ENCODE data around the gene TTLL6. TPM values are rescaled to one million over a fixed set of nuclear protein-coding genes. Genes with fewer than 3 reads are reported as not detected.

TTLL6 gene
- total and polyA plus RNA-seq, 7 experiments from 2014 or later, result not detected

DNA sequence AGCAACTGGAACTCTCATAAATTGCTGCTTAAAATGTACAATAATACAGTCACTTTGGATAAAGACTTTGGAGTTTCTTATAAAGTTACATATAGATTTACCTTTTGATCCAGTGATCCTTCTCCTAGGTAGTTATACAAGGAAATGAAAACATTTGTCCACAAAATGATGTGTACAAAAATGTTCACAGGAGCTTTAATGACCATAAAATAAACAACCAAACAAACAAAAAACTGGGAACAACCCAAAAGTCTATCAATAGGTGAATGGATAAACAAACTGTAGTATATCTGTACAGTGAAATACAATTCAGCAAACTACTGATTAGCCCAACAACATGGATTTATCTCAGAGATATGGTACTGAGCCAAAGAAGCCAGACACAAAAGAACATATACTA lies 37.6 kb downstream of the TTLL6 start:
- no peak overlapping the region for H3K4me3 Mint-ChIP-seq
- H3K27ac ChIP-seq (ENCODE audit: low read depth, low read length), result no peak overlapping the region
- no peak overlapping the region for H3K27ac Mint-ChIP-seq
- no peaks in the 10 kb centered on the region for H3K36me3 Mint-ChIP-seq
- ChIA-PET CTCF (interaction anchor here (0.6 kb wide), 1 partner anchor 85 kb away, joined by 3 read pairs; no protein-coding TSS in a partner anchor), POLR2A (no interaction called here)
- DNase-seq, result no peak
- H3K4me1 ChIP-seq (ENCODE audit: control insufficient read depth in 2 of 2, insufficient read depth in 2 of 2, low read length in 2 of 2), result no peaks in the 10 kb centered on the region
- peaks cover 0 to 3% (median 0%) of the 10 kb centered on the region in 11 donors for H3K9me3 Mint-ChIP-seq
- no peaks in the 10 kb centered on the region for H3K9me3 ChIP-seq (ENCODE audit: control insufficient read depth in 2 of 3, low read length in 3 of 3)
- H3K27me3 Mint-ChIP-seq, result peaks cover 7 to 42% (median 14%) of the 10 kb centered on the region in 5 donors
- H3K27me3 ChIP-seq (ENCODE audit: control insufficient read depth in 2 of 2, insufficient read depth in 2 of 2, low read length in 2 of 2), result peaks cover 0 to 3% of the 10 kb centered on the region in 2 donors
- H3K4me3 ChIP-seq (ENCODE audit: low read length), result no peak overlapping the region
- intact Hi-C loops (cut with micrococcal nuclease), result no loop called here
- H3K4me1 Mint-ChIP-seq, result no peaks in the 10 kb centered on the region
- no peaks in the 10 kb centered on the region for H3K36me3 ChIP-seq (ENCODE audit: control insufficient read depth in 2 of 3, insufficient read depth in 3 of 3, low read length in 3 of 3)
- ATAC-seq, result no peak

GRCh38 chr17:48776602-48777001 lies 40.4 kb downstream of the TTLL6 start:
- Mint-ChIP-seq H3K27ac (no peak overlapping the region), H3K9me3 (peaks cover 0 to 3% (median 0%) of the 10 kb centered on the region in 11 donors), H3K4me1 (no peaks in the 10 kb centered on the region), H3K27me3 (peaks cover 15 to 54% (median 32%) of the 10 kb centered on the region in 5 donors), H3K4me3 (no peak overlapping the region), H3K36me3 (no peaks in the 10 kb centered on the region)
- Histone ChIP-seq H3K9me3 (ENCODE audit: control insufficient read depth in 2 of 3, low read length in 3 of 3) (no peaks in the 10 kb centered on the region), H3K36me3 (ENCODE audit: control insufficient read depth in 2 of 3, insufficient read depth in 3 of 3, low read length in 3 of 3) (no peaks in the 10 kb centered on the region), H3K27ac (ENCODE audit: low read depth, low read length) (no peak overlapping the region), H3K4me1 (ENCODE audit: control insufficient read depth in 2 of 2, insufficient read depth in 2 of 2, low read length in 2 of 2) (no peaks in the 10 kb centered on the region), H3K27me3 (ENCODE audit: control insufficient read depth in 2 of 2, insufficient read depth in 2 of 2, low read length in 2 of 2) (peaks cover 0 to 6% of the 10 kb centered on the region in 2 donors), H3K4me3 (ENCODE audit: low read length) (no peak overlapping the region)
- DNase-seq (no peak), ATAC-seq (no peak)
- intact Hi-C loops (cut with micrococcal nuclease), result no loop called here
- CTCF ChIA-PET, result no interaction called here
- POLR2A ChIA-PET, result no interaction called here

GRCh38 chr17:48773245-48773644 lies 43.8 kb downstream of the TTLL6 start:
- Histone ChIP-seq H3K9me3 (ENCODE audit: control insufficient read depth in 2 of 3, low read length in 3 of 3) (no peaks in the 10 kb centered on the region), H3K27me3 (ENCODE audit: control insufficient read depth in 2 of 2, insufficient read depth in 2 of 2, low read length in 2 of 2) (peaks cover 4 to 6% of the 10 kb centered on the region in 2 donors), H3K4me1 (ENCODE audit: control insufficient read depth in 2 of 2, insufficient read depth in 2 of 2, low read length in 2 of 2) (no peaks in the 10 kb centered on the region), H3K4me3 (ENCODE audit: low read length) (no peak overlapping the region), H3K27ac (ENCODE audit: low read depth, low read length) (no peak overlapping the region), H3K36me3 (ENCODE audit: control insufficient read depth in 2 of 3, insufficient read depth in 3 of 3, low read length in 3 of 3) (no peaks in the 10 kb centered on the region)
- H3K9me3 Mint-ChIP-seq, result no peaks in the 10 kb centered on the region
- no peak overlapping the region for H3K27ac Mint-ChIP-seq
- peaks cover 29 to 53% (median 50%) of the 10 kb centered on the region in 5 donors for H3K27me3 Mint-ChIP-seq
- ChIA-PET CTCF (no interaction called here), POLR2A (interaction anchor here (1.1 kb wide), 1 partner anchor 11 kb away, joined by 3 read pairs; no protein-coding TSS in a partner anchor)
- ATAC-seq (no peak), DNase-seq (no peak)
- intact Hi-C loops (cut with micrococcal nuclease), result no loop called here
- H3K4me1 Mint-ChIP-seq, result no peaks in the 10 kb centered on the region
- no peak overlapping the region for H3K4me3 Mint-ChIP-seq
- no peaks in the 10 kb centered on the region for H3K36me3 Mint-ChIP-seq

GRCh38 chr17:48770954-48771353 lies 46.1 kb downstream of the TTLL6 start:
- ChIA-PET CTCF (no interaction called here), POLR2A (no interaction called here)
- H3K27me3 Mint-ChIP-seq, result peaks cover 27 to 57% (median 48%) of the 10 kb centered on the region in 5 donors
- ATAC-seq (no peak), DNase-seq (no peak)
- no peaks in the 10 kb centered on the region for H3K9me3 Mint-ChIP-seq
- H3K4me3 Mint-ChIP-seq, result no peak overlapping the region
- H3K9me3 ChIP-seq (ENCODE audit: control insufficient read depth in 2 of 3, low read length in 3 of 3), result no peaks in the 10 kb centered on the region
- no peaks in the 10 kb centered on the region for H3K36me3 ChIP-seq (ENCODE audit: control insufficient read depth in 2 of 3, insufficient read depth in 3 of 3, low read length in 3 of 3)
- no peak overlapping the region for H3K27ac Mint-ChIP-seq
- no peak overlapping the region for H3K4me3 ChIP-seq (ENCODE audit: low read length)
- no peaks in the 10 kb centered on the region for H3K4me1 ChIP-seq (ENCODE audit: control insufficient read depth in 2 of 2, insufficient read depth in 2 of 2, low read length in 2 of 2)
- intact Hi-C loops (cut with micrococcal nuclease), result no loop called here
- no peak overlapping the region for H3K27ac ChIP-seq (ENCODE audit: low read depth, low read length)
- no peaks in the 10 kb centered on the region for H3K36me3 Mint-ChIP-seq
- peaks cover 3 to 4% of the 10 kb centered on the region in 2 donors for H3K27me3 ChIP-seq (ENCODE audit: control insufficient read depth in 2 of 2, insufficient read depth in 2 of 2, low read length in 2 of 2)
- H3K4me1 Mint-ChIP-seq, result no peaks in the 10 kb centered on the region

DNA sequence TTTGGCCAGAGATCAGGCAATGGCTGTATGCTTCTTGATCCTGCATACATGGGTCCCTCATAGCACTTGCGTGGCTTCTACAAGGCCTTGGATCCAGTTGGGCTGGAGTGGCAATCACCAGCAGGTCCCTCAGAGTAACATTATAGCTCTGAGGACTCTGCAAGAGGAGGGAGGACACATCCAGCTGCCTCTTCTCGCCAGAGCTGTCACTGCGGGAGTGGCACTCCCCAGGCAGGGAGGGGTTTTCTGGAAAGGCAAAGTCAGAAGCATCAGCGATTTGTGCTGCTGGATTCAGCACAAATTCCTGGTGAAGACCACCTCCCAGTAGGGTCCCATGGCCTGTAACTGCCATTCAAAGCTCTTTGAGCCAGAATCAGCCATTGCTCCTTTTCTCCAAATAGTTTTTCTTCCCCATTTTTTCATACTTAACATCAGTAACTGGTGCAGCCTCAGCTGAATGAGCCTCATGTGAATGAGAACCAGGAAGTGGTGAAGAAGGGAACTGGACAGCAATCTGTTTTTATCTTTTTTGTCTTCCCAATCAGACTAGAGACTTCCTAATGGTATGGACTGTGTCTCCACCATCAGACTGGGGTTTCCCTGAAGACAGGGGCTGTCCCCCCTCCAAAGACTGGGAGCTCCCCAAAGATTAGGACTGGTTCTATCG lies 47.9 kb downstream of the TTLL6 start:
- Mint-ChIP-seq H3K27ac (no peak overlapping the region), H3K27me3 (peaks cover 29 to 54% (median 44%) of the 10 kb centered on the region in 5 donors), H3K36me3 (no peaks in the 10 kb centered on the region), H3K9me3 (no peaks in the 10 kb centered on the region), H3K4me1 (no peaks in the 10 kb centered on the region), H3K4me3 (no peak overlapping the region)
- DNase-seq (no peak), ATAC-seq (no peak)
- H3K4me3 ChIP-seq (ENCODE audit: low read length), result no peak overlapping the region
- no peaks in the 10 kb centered on the region for H3K36me3 ChIP-seq (ENCODE audit: control insufficient read depth in 2 of 3, insufficient read depth in 3 of 3, low read length in 3 of 3)
- H3K9me3 ChIP-seq (ENCODE audit: control insufficient read depth in 2 of 3, low read length in 3 of 3), result no peaks in the 10 kb centered on the region
- H3K4me1 ChIP-seq (ENCODE audit: control insufficient read depth in 2 of 2, insufficient read depth in 2 of 2, low read length in 2 of 2), result no peaks in the 10 kb centered on the region
- H3K27ac ChIP-seq (ENCODE audit: low read depth, low read length), result no peak overlapping the region
- intact Hi-C loops (cut with micrococcal nuclease), result no loop called here
- H3K27me3 ChIP-seq (ENCODE audit: control insufficient read depth in 2 of 2, insufficient read depth in 2 of 2, low read length in 2 of 2), result peaks cover 3 to 4% of the 10 kb centered on the region in 2 donors
- POLR2A ChIA-PET, result no interaction called here
- CTCF ChIA-PET, result interaction anchor here (1.3 kb wide), 1 partner anchor 34 kb away, joined by 3 read pairs; no protein-coding TSS in a partner anchor

DNA sequence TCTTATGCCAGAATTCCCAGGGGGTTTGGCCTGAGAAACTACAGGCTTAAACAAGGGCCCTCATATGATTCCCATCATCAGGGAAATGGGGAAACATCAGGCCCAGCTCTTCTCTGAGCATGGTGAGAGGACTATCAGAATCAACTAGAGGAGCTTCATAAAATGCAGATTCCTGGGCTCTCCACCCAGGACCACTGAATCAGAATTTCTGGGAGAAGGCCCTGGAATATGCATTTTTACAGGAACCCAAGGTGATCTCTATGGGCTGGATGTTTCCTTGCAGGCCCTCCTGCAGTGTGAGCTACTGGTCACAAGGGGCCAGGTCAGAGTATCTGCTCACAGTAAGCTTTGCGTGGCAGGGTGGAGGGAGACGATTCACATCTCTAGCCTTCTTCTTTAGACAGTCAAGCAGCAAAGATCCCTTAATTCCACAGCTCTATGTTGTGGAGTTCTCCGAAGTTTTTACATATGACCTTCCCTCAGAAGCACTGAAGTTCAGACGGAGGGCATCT lies 49.7 kb downstream of the TTLL6 start:
- no peaks in the 10 kb centered on the region for H3K4me1 ChIP-seq (ENCODE audit: control insufficient read depth in 2 of 2, insufficient read depth in 2 of 2, low read length in 2 of 2)
- Mint-ChIP-seq H3K36me3 (no peaks in the 10 kb centered on the region), H3K4me3 (no peak overlapping the region), H3K27ac (no peak overlapping the region), H3K27me3 (peaks cover 47 to 63% (median 49%) of the 10 kb centered on the region in 5 donors), H3K4me1 (no peaks in the 10 kb centered on the region), H3K9me3 (no peaks in the 10 kb centered on the region)
- H3K27ac ChIP-seq (ENCODE audit: low read depth, low read length), result no peak overlapping the region
- POLR2A ChIA-PET, result no interaction called here
- H3K9me3 ChIP-seq (ENCODE audit: control insufficient read depth in 2 of 3, low read length in 3 of 3), result no peaks in the 10 kb centered on the region
- H3K36me3 ChIP-seq (ENCODE audit: control insufficient read depth in 2 of 3, insufficient read depth in 3 of 3, low read length in 3 of 3), result no peaks in the 10 kb centered on the region
- ATAC-seq (no peak), DNase-seq (no peak)
- H3K4me3 ChIP-seq (ENCODE audit: low read length), result no peak overlapping the region
- peaks cover 3 to 4% of the 10 kb centered on the region in 2 donors for H3K27me3 ChIP-seq (ENCODE audit: control insufficient read depth in 2 of 2, insufficient read depth in 2 of 2, low read length in 2 of 2)
- CTCF ChIA-PET, result interaction anchor here (0.6 kb wide), 1 partner anchor 328 kb away, joined by 3 read pairs; no protein-coding TSS in a partner anchor
- intact Hi-C loops (cut with micrococcal nuclease), result no loop called here

DNA sequence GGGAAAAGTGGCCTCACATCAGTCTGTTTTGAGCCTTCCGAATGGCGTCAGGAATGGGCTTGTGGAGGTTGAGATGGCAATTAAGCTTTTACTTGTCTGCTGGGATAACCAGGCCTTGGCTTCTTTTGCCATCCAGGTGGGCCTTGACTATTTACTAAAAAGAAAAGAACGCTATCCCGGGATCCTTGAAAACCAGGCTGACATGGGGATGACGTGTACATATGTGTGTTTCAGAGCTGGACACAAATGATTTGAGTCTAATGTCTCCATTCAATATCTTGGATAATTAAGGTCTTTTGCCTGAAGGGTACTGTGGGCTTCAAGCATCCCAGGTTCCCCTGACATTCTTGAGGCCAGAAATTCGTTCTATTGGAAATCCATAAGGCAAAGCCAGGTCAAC lies 55.9 kb downstream of the TTLL6 start:
- H3K27me3 Mint-ChIP-seq, result peaks cover 68 to 80% (median 73%) of the 10 kb centered on the region in 5 donors
- peaks cover 2 to 7% of the 10 kb centered on the region in 2 donors for H3K27me3 ChIP-seq (ENCODE audit: control insufficient read depth in 2 of 2, insufficient read depth in 2 of 2, low read length in 2 of 2)
- no peaks in the 10 kb centered on the region for H3K9me3 ChIP-seq (ENCODE audit: control insufficient read depth in 2 of 3, low read length in 3 of 3)
- no peaks in the 10 kb centered on the region for H3K36me3 ChIP-seq (ENCODE audit: control insufficient read depth in 2 of 3, insufficient read depth in 3 of 3, low read length in 3 of 3)
- no peak overlapping the region for H3K27ac ChIP-seq (ENCODE audit: low read depth, low read length)
- no peak overlapping the region for H3K27ac Mint-ChIP-seq
- no peak for DNase-seq
- peaks cover 0 to 2% (median 0%) of the 10 kb centered on the region in 11 donors for H3K9me3 Mint-ChIP-seq
- intact Hi-C loops (cut with micrococcal nuclease), result no loop called here
- ATAC-seq, result no peak
- H3K4me1 Mint-ChIP-seq, result no peaks in the 10 kb centered on the region
- H3K4me1 ChIP-seq (ENCODE audit: control insufficient read depth in 2 of 2, insufficient read depth in 2 of 2, low read length in 2 of 2), result no peaks in the 10 kb centered on the region
- H3K4me3 Mint-ChIP-seq, result no peak overlapping the region
- H3K4me3 ChIP-seq (ENCODE audit: low read length), result no peak overlapping the region
- ChIA-PET POLR2A (interaction anchor here (0.6 kb wide), 1 partner anchor 91 kb away, joined by 8 read pairs; no protein-coding TSS in a partner anchor), CTCF (interaction anchor here (0.6 kb wide), 1 partner anchor 43 kb away, joined by 4 read pairs; no protein-coding TSS in a partner anchor)
- H3K36me3 Mint-ChIP-seq, result no peaks in the 10 kb centered on the region
